HG02943 (cell line): ENCODE results near the gene AKR1A1.

ENCODE experiments used
- ATAC-seq: cut with Tn5 transposase; IDR thresholded peaks from one replicate; pipeline ENCODE4 v1.9.1; 2021; ENCODE audit warnings: mild to moderate bottlenecking, low read depth, moderate library complexity; ENCODE audit not compliant: unreplicated experiment

The AKR1A1 gene

GRCh38 chr1:45610589-45611226, 60.1 kb downstream of the AKR1A1 start:
- ATAC-seq: no peak

DNA sequence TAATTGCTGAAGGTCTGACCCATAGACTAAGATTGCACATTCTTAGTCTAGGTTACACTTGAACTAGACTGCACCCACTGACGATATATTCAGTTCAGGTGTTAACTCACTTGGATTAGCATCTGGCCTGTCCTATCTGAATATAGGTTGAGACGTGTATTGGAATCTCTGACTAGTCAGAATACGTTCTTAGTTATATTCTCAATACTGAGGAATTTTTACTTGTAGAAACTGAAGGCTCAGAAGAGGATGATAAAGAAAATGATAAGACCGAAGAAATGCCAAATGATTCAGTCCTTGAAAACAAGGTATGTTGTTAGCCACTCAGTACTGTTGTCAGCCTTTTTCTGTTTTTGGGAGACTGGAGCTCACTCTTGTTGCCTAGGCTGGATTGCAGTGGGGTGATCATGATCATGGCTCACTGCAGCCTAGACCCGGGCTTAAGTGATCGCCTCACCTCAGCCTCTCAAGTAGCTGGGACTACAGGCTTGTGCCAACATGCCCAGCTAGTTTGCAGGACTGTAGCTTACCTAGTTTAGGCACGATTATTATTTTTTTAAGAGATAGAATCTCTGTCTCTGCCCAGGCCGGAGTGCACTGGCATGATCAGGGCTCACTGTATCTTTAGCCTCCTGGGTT, 62.4 kb downstream of the AKR1A1 start:
- ATAC-seq: no peak

DNA sequence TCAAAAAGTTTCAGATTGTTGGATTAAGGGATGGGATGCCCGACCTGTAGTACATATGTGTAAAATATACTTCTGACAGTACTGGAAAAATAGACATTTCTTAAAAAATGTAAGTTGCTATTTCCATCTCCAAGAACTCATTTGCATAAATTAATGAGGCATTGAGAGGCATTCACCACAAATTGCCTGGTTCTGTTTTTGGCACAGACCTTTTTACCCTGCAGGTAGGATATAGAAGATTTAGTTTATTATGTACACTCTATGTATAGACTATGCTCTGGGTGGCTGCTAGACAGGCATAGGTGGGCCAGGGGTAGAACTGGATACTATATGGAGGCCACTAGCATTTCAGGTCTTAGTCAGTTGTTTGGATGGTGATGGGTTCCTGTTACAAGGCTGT, 65.3 kb downstream of the AKR1A1 start:
- no peak for ATAC-seq

DNA sequence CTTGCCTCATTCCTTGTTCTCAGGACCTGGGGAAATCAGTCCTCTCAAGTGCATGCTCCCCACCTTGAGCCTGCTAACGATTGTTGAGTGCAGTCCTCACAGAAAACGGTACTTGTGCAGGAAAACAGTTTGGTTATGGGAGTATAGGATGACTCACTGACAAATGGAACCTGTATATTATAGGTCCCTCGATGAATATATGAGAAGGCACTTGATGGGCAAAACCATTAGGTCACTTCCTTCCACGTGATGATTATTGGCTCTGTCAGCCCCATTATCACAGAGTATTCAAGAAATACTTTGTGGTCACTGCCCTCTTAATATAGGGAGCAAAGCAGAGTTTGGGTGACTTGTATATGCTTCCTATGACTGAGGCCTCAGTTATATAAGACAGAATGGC, 67.0 kb downstream of the AKR1A1 start:
- no peak for ATAC-seq

- ATAC-seq: no peak
Observed at GRCh38 chr1:45619149-45619921, 68.7 kb downstream of the AKR1A1 start.
